ENCODE results near the gene RASSF5.

RASSF5 gene

DNA sequence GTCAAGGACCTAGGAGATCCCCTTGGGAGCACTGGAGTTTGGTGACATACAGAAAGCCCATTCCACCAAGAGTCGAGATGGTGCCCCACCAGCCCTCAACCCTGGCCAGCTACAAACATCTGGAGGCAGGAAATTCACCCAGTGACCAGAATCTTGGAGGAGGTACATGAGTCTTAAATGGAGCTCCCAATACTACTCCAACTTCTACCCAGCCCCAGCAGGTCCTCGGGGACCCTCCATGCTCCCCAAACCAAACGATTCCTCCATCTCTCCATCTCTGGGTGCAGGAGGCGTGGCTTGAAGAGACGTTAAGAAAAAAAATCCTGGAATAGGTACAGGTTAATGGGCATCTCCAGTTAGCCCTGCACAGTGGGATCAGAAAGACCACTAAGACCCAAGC is 5.5 kb upstream of the RASSF5 start:
- no peaks in the 10 kb centered on the region for H3K9me2 ChIP-seq (replicated peaks; ENCODE audit: insufficient read depth, low read length)
- H3K36me3 ChIP-seq (replicated peaks; ENCODE audit: insufficient read depth, low read length) = no peaks in the 10 kb centered on the region
- TF ChIP-seq EZH2phosphoT487 (IDR thresholded peaks at IDR 0.05; ENCODE audit: low read length) = no peak
- TF ChIP-seq, protein P1, sequence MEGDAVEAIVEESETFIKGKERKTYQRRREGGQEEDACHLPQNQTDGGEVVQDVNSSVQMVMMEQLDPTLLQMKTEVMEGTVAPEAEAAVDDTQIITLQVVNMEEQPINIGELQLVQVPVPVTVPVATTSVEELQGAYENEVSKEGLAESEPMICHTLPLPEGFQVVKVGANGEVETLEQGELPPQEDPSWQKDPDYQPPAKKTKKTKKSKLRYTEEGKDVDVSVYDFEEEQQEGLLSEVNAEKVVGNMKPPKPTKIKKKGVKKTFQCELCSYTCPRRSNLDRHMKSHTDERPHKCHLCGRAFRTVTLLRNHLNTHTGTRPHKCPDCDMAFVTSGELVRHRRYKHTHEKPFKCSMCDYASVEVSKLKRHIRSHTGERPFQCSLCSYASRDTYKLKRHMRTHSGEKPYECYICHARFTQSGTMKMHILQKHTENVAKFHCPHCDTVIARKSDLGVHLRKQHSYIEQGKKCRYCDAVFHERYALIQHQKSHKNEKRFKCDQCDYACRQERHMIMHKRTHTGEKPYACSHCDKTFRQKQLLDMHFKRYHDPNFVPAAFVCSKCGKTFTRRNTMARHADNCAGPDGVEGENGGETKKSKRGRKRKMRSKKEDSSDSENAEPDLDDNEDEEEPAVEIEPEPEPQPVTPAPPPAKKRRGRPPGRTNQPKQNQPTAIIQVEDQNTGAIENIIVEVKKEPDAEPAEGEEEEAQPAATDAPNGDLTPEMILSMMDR (IDR thresholded peaks at IDR 0.05; ENCODE audit: low read length) = no peak
- no peak for TF ChIP-seq EZH2 (optimal IDR thresholded peaks at IDR 0.05; ENCODE audit: low read depth, low read length)
- H2AFZ ChIP-seq (ENCODE audit: low read length) = no peak overlapping the region
- H3F3A ChIP-seq (ENCODE audit: insufficient read depth, low read length) = no peaks in the 10 kb centered on the region
- no peaks in the 10 kb centered on the region for H3K4me1 ChIP-seq (ENCODE audit: low read length)
- H3K4me2 ChIP-seq (ENCODE audit: low read depth, low read length) = no peak overlapping the region
- no peak for DNase-seq
- H3K4me3 ChIP-seq (ENCODE audit: low read length) = no peak overlapping the region
- H3K27me3 ChIP-seq (replicated peaks; ENCODE audit: insufficient read depth, low read length) = no peaks in the 10 kb centered on the region
- H3K9ac ChIP-seq (ENCODE audit: low read length) = no peak overlapping the region
- no peaks in the 10 kb centered on the region for H3K79me2 ChIP-seq (ENCODE audit: low read length)
- no peaks in the 10 kb centered on the region for H4K20me1 ChIP-seq (ENCODE audit: insufficient read depth, low read length)
- no peak overlapping the region for H3K27ac ChIP-seq (ENCODE audit: low read length)
- no peaks in the 10 kb centered on the region for H3K9me3 ChIP-seq (replicated peaks; ENCODE audit: insufficient read depth, low read length)

DNA sequence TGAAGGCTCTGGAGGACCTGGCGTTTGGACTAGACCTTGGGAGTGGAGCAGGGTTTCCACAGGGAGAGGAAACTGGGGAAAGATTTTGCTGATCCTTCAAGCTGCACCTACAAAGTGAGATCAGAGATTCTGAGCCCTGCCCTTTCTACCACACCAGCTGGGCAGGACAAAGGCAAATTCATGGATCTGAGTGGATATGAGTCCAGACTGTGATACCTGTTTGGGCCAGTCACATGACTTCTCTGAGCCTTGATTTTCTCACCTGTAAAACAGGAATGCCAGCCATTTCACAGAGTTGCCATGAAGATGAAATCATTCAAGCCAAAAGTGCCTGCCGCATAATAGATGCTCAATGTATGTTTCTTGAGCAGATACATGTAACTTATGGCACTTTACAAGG is 4.9 kb upstream of the RASSF5 start:
- no peak overlapping the region for H3K4me2 ChIP-seq (ENCODE audit: low read depth, low read length)
- no peaks in the 10 kb centered on the region for H3K27me3 ChIP-seq (replicated peaks; ENCODE audit: insufficient read depth, low read length)
- no peaks in the 10 kb centered on the region for H3K9me3 ChIP-seq (replicated peaks; ENCODE audit: insufficient read depth, low read length)
- DNase-seq = no peak
- H3K9ac ChIP-seq (ENCODE audit: low read length) = no peak overlapping the region
- no peaks in the 10 kb centered on the region for H3K79me2 ChIP-seq (ENCODE audit: low read length)
- no peaks in the 10 kb centered on the region for H3K4me1 ChIP-seq (ENCODE audit: low read length)
- no peaks in the 10 kb centered on the region for H3K36me3 ChIP-seq (replicated peaks; ENCODE audit: insufficient read depth, low read length)
- H3K4me3 ChIP-seq (ENCODE audit: low read length) = no peak overlapping the region
- no peaks in the 10 kb centered on the region for H4K20me1 ChIP-seq (ENCODE audit: insufficient read depth, low read length)
- no peak overlapping the region for H2AFZ ChIP-seq (ENCODE audit: low read length)
- no peaks in the 10 kb centered on the region for H3F3A ChIP-seq (ENCODE audit: insufficient read depth, low read length)
- H3K9me2 ChIP-seq (replicated peaks; ENCODE audit: insufficient read depth, low read length) = no peaks in the 10 kb centered on the region
- TF ChIP-seq, protein P1 (IDR thresholded peaks at IDR 0.05; ENCODE audit: low read length) = no peak
- TF ChIP-seq EZH2 (optimal IDR thresholded peaks at IDR 0.05; ENCODE audit: low read depth, low read length) (no peak), EZH2phosphoT487 (IDR thresholded peaks at IDR 0.05; ENCODE audit: low read length) (no peak)
- no peak overlapping the region for H3K27ac ChIP-seq (ENCODE audit: low read length)

DNA sequence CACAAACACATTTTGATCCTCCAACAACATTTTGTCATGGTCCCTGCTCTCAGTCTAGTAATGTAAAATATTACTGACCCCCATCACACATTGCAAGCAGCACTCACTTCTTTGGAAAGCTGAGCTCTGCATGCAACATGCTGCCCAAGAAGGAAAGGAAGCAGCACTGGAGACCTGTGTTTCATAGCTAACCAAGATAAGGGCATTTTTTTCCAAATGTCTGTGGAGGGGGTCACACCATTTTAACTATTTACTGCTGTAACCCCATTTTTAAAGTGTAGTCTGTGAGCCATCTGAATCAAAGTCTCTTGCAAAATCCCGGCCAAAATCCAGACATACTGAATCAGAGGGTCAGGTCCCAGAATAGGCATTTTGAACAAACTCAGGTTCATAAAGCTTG is 4.5 kb upstream of the RASSF5 start:
- Histone ChIP-seq H2AFZ (ENCODE audit: low read length) (no peak overlapping the region), H3K4me2 (ENCODE audit: low read depth, low read length) (no peak overlapping the region), H3K9me2 (replicated peaks; ENCODE audit: insufficient read depth, low read length) (no peaks in the 10 kb centered on the region), H3K36me3 (replicated peaks; ENCODE audit: insufficient read depth, low read length) (no peaks in the 10 kb centered on the region), H3F3A (ENCODE audit: insufficient read depth, low read length) (no peaks in the 10 kb centered on the region), H3K4me3 (ENCODE audit: low read length) (no peak overlapping the region), H3K27me3 (replicated peaks; ENCODE audit: insufficient read depth, low read length) (peaks cover under 1% of the 10 kb centered on the region; the same call in 1 of the 2 replicates), H4K20me1 (ENCODE audit: insufficient read depth, low read length) (no peaks in the 10 kb centered on the region), H3K4me1 (ENCODE audit: low read length) (no peaks in the 10 kb centered on the region; the same call in 1 of the 2 replicates), H3K27ac (ENCODE audit: low read length) (no peak overlapping the region), H3K9me3 (replicated peaks; ENCODE audit: insufficient read depth, low read length) (no peaks in the 10 kb centered on the region), H3K9ac (ENCODE audit: low read length) (no peak overlapping the region), H3K79me2 (ENCODE audit: low read length) (no peaks in the 10 kb centered on the region)
- TF ChIP-seq EZH2phosphoT487 (IDR thresholded peaks at IDR 0.05; ENCODE audit: low read length) (no peak), EZH2 (optimal IDR thresholded peaks at IDR 0.05; ENCODE audit: low read depth, low read length) (no peak)
- TF ChIP-seq, protein P1 (IDR thresholded peaks at IDR 0.05; ENCODE audit: low read length) = no peak
- no peak for DNase-seq

All from MM.1S (cell line).